HEK293T (cell line): ENCODE results near the gene CASQ2.

ENCODE experiments used
- ARNT ChIP-seq: fragments of 450-650 bp; IDR thresholded peaks from 2 replicates; pipeline ENCODE4 v1.6.1; 2017; ENCODE audit warnings: mild to moderate bottlenecking
- BHLHE40 ChIP-seq: fragments of 450-650 bp; IDR thresholded peaks from 2 replicates; pipeline ENCODE4 v1.6.1; 2016; ENCODE audit warnings: mild to moderate bottlenecking, moderate library complexity, borderline replicate concordance
- CTBP1 ChIP-seq: fragments of 450-650 bp; IDR thresholded peaks from 2 replicates; pipeline ENCODE4 v1.6.1; 2016; ENCODE audit warnings: borderline replicate concordance
- ELF4 ChIP-seq: fragments of 450-650 bp; IDR thresholded peaks from 2 replicates; pipeline ENCODE4 v1.6.1; 2017; ENCODE audit warnings: antibody characterized with exemption
- FOXA1 ChIP-seq: fragments of 450-650 bp; IDR thresholded peaks from 2 replicates; pipeline ENCODE4 v1.6.1; 2016; ENCODE audit warnings: mild to moderate bottlenecking
- FOXK2 ChIP-seq: fragments of 450-650 bp; IDR thresholded peaks from 2 replicates; pipeline ENCODE4 v1.6.1; 2016; ENCODE audit warnings: mild to moderate bottlenecking
- FOXM1 ChIP-seq: fragments of 450-650 bp; IDR thresholded peaks from 2 replicates; pipeline ENCODE4 v1.6.1; 2017; ENCODE audit warnings: mild to moderate bottlenecking, borderline replicate concordance
- HDGF ChIP-seq: fragments of 450-650 bp; IDR thresholded peaks from 2 replicates; pipeline ENCODE4 v1.6.1; 2017; ENCODE audit warnings: antibody characterized with exemption, borderline replicate concordance
- LEF1 ChIP-seq: fragments of 450-650 bp; IDR thresholded peaks from 2 replicates; pipeline ENCODE4 v1.6.1; 2017; ENCODE audit warnings: mild to moderate bottlenecking, borderline replicate concordance
- NFRKB ChIP-seq: fragments of 450-650 bp; IDR thresholded peaks from 2 replicates; pipeline ENCODE4 v1.6.1; 2016; ENCODE audit warnings: mild to moderate bottlenecking, moderate library complexity
- SP1 ChIP-seq: fragments of 450-650 bp; IDR thresholded peaks from 2 replicates; pipeline ENCODE4 v1.6.1; 2017
- TARDBP ChIP-seq: fragments of 450-650 bp; IDR thresholded peaks from 2 replicates; pipeline ENCODE4 v1.6.1; 2016
- ZNF384 ChIP-seq: fragments of 450-650 bp; IDR thresholded peaks from 2 replicates; pipeline ENCODE4 v1.6.1; 2016

- no peak for TF ChIP-seq ELF4
- no peak for TF ChIP-seq CTBP1
- TF ChIP-seq FOXA1 = no peak
- TF ChIP-seq BHLHE40 = no peak
- no peak for TF ChIP-seq SP1
- TF ChIP-seq TARDBP = no peak
- TF ChIP-seq FOXK2 = no peak
- TF ChIP-seq HDGF = no peak
- TF ChIP-seq LEF1 = no peak
- TF ChIP-seq FOXM1 = no peak
- TF ChIP-seq NFRKB = no peak
- no peak for TF ChIP-seq ARNT
- no peak for TF ChIP-seq ZNF384
Measured at GRCh38 chr1:115802416-115802815, 33.9 kb upstream of the CASQ2 start.
